ENCODE results near the gene PTPRE. TPM values are rescaled to one million over a fixed set of nuclear protein-coding genes. Genes with fewer than 3 reads are reported as not detected.

Gene PTPRE
- total RNA-seq, 1 donor from 2014 or later = 2.4 TPM

DNA sequence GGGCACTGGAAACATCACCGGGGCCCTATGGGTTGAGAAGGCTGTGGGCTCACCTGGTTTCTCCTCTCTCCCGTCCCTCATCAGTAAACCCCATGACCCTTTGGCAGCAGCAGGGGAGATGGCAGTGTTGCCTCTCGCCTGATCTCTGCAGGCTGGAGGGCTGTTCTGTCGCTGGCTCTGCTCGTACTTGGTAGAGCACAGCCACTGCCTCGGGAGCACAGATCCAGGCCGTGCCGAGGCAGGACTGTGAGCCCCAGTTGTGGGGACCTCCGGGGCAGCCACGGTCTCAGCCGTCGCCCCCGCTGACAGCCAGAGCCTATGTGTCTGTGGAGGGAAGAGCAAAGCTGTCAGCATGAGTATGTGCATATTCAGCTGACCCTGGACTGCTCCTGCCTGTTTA lies 94.9 kb downstream of the PTPRE start:
- DNase-seq (ENCODE audit: low spot score, unreplicated experiment) = no peak
- no peak overlapping the region for H3K27ac Mint-ChIP-seq
- no peaks in the 10 kb centered on the region for H3K9me3 Mint-ChIP-seq (ENCODE audit: low read depth)
- no peak overlapping the region for H3K4me3 Mint-ChIP-seq (ENCODE audit: low read depth)
- H3K27me3 Mint-ChIP-seq = peaks cover 45% of the 10 kb centered on the region
- H3K4me1 Mint-ChIP-seq (ENCODE audit: low read depth) = no peaks in the 10 kb centered on the region
- H3K36me3 Mint-ChIP-seq (ENCODE audit: insufficient read depth) = no peaks in the 10 kb centered on the region
- TF ChIP-seq, protein P1, sequence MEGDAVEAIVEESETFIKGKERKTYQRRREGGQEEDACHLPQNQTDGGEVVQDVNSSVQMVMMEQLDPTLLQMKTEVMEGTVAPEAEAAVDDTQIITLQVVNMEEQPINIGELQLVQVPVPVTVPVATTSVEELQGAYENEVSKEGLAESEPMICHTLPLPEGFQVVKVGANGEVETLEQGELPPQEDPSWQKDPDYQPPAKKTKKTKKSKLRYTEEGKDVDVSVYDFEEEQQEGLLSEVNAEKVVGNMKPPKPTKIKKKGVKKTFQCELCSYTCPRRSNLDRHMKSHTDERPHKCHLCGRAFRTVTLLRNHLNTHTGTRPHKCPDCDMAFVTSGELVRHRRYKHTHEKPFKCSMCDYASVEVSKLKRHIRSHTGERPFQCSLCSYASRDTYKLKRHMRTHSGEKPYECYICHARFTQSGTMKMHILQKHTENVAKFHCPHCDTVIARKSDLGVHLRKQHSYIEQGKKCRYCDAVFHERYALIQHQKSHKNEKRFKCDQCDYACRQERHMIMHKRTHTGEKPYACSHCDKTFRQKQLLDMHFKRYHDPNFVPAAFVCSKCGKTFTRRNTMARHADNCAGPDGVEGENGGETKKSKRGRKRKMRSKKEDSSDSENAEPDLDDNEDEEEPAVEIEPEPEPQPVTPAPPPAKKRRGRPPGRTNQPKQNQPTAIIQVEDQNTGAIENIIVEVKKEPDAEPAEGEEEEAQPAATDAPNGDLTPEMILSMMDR (IDR thresholded peaks at IDR 0.05; ENCODE audit: unreplicated experiment) = no peak

- Mint-ChIP-seq H3K27me3 (peaks cover 36% of the 10 kb centered on the region), H3K36me3 (ENCODE audit: insufficient read depth) (no peaks in the 10 kb centered on the region), H3K9me3 (ENCODE audit: low read depth) (no peaks in the 10 kb centered on the region), H3K4me3 (ENCODE audit: low read depth) (no peak overlapping the region), H3K4me1 (ENCODE audit: low read depth) (no peaks in the 10 kb centered on the region), H3K27ac (no peak overlapping the region)
- TF ChIP-seq, protein P1 (IDR thresholded peaks at IDR 0.05; ENCODE audit: unreplicated experiment) = no peak
- DNase-seq (ENCODE audit: low spot score, unreplicated experiment) = no peak
Observed at GRCh38 chr10:128003521-128003920, 96.6 kb downstream of the PTPRE start.

- no peak overlapping the region for H3K4me3 Mint-ChIP-seq (ENCODE audit: low read depth)
- no peaks in the 10 kb centered on the region for H3K4me1 Mint-ChIP-seq (ENCODE audit: low read depth)
- H3K27ac Mint-ChIP-seq = no peak overlapping the region
- TF ChIP-seq, protein P1 (IDR thresholded peaks at IDR 0.05; ENCODE audit: unreplicated experiment) = no peak
- H3K9me3 Mint-ChIP-seq (ENCODE audit: low read depth) = no peaks in the 10 kb centered on the region
- peaks cover 34% of the 10 kb centered on the region for H3K27me3 Mint-ChIP-seq
- DNase-seq (ENCODE audit: low spot score, unreplicated experiment) = no peak
- no peaks in the 10 kb centered on the region for H3K36me3 Mint-ChIP-seq (ENCODE audit: insufficient read depth)
Observed at GRCh38 chr10:128005858-128006257, 99.0 kb downstream of the PTPRE start.

DNA sequence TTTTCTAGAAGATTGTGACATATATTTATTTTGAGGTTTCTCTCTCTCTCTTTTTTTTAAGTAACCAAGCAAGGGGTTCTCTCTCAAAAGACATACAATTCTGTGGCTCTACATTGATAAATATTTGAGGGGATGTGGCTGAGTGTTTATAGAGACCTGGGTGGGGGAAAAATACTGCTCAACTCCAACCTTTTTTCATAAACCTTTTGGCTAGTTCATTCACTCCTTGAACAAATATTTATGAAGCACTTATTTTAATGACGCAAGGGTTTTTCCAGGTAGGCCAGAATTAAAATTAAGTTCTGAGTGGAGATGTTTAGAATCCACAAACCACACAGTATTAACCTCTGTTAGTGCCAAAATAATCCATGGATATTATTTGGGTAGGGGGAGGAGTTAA lies 100.2 kb downstream of the PTPRE start:
- TF ChIP-seq, protein P1 (IDR thresholded peaks at IDR 0.05; ENCODE audit: unreplicated experiment) = no peak
- no peak for DNase-seq (ENCODE audit: low spot score, unreplicated experiment)
- no peak overlapping the region for H3K4me3 Mint-ChIP-seq (ENCODE audit: low read depth)
- no peaks in the 10 kb centered on the region for H3K9me3 Mint-ChIP-seq (ENCODE audit: low read depth)
- no peak overlapping the region for H3K27ac Mint-ChIP-seq
- H3K4me1 Mint-ChIP-seq (ENCODE audit: low read depth) = peaks cover 3% of the 10 kb centered on the region
- peaks cover 36% of the 10 kb centered on the region for H3K27me3 Mint-ChIP-seq
- no peaks in the 10 kb centered on the region for H3K36me3 Mint-ChIP-seq (ENCODE audit: insufficient read depth)

GRCh38 chr10:128007971-128008370 lies 101.1 kb downstream of the PTPRE start:
- H3K4me3 Mint-ChIP-seq (ENCODE audit: low read depth) = no peak overlapping the region
- H3K9me3 Mint-ChIP-seq (ENCODE audit: low read depth) = peaks cover under 1% of the 10 kb centered on the region
- TF ChIP-seq, protein P1 (IDR thresholded peaks at IDR 0.05; ENCODE audit: unreplicated experiment) = no peak
- peaks cover 36% of the 10 kb centered on the region for H3K27me3 Mint-ChIP-seq
- peaks cover 3% of the 10 kb centered on the region for H3K4me1 Mint-ChIP-seq (ENCODE audit: low read depth)
- DNase-seq (ENCODE audit: low spot score, unreplicated experiment) = no peak
- no peak overlapping the region for H3K27ac Mint-ChIP-seq
- H3K36me3 Mint-ChIP-seq (ENCODE audit: insufficient read depth) = no peaks in the 10 kb centered on the region

All from progenitor cell of endocrine pancreas (in vitro differentiated cells).